Calu3 (cell line): ENCODE results near the gene SPRED1. TPM values are rescaled to one million over a fixed set of nuclear protein-coding genes. Genes with fewer than 3 reads are reported as not detected.

Source experiments
- BruUV-seq: library from RNA; stranded (reverse); fragments of 400-500 nt; replicated peaks from 2 replicates; lab custom pipeline; 2021; lab: Mats Ljungman, UMichigan
- CTCF ChIA-PET: fragments of 300-600 bp; sonication (Branson Sonifier 250); formaldehyde crosslinking; loops from one replicate; lab custom pipeline; 2022; ENCODE audit warnings: antibody characterized with exemption; lab: Charles Lee
- DNase-seq: peaks from one replicate; pipeline ENCODE4 v3.0.0; 2022
- H3K27ac Mint-ChIP-seq: one replicate; pipeline ENCODE4 v1.8.0; 2022; ENCODE audit warnings: mixed read lengths; ENCODE audit not compliant: unreplicated experiment
- H3K27me3 Mint-ChIP-seq: one replicate; pipeline ENCODE4 v1.8.0; 2022; ENCODE audit warnings: mixed read lengths; ENCODE audit not compliant: unreplicated experiment
- H3K36me3 Mint-ChIP-seq: one replicate; pipeline ENCODE4 v1.8.0; 2022; ENCODE audit warnings: mild to moderate bottlenecking, moderate library complexity, mixed read lengths; ENCODE audit not compliant: insufficient read depth, unreplicated experiment
- H3K4me1 Mint-ChIP-seq: one replicate; pipeline ENCODE4 v1.8.0; 2022; ENCODE audit warnings: mild to moderate bottlenecking, low read depth, mixed read lengths; ENCODE audit not compliant: unreplicated experiment
- H3K4me3 Mint-ChIP-seq: one replicate; pipeline ENCODE4 v1.8.0; 2022; ENCODE audit warnings: mild to moderate bottlenecking, low read depth, moderate library complexity, mixed read lengths; ENCODE audit not compliant: unreplicated experiment
- H3K9me3 Mint-ChIP-seq: one replicate; pipeline ENCODE4 v1.8.0; 2022; ENCODE audit warnings: low read depth, mixed read lengths; ENCODE audit not compliant: unreplicated experiment
- intact Hi-C: fragments of 100-400 bp; cut with micrococcal nuclease; formaldehyde crosslinking; loops from one replicate; pipeline ENCODE4 v1.10.0; 2022; ENCODE audit not compliant: unreplicated experiment
- total RNA-seq: library from RNA; stranded (reverse); gene quantifications from 2 replicates; pipeline ENCODE4 v1.2.3, GENCODE V29; 2022
- TF ChIP-seq, protein P1 (sequence below): fragments of 200-600 bp; IDR thresholded peaks from one replicate; pipeline ENCODE4 v1.8.0; 2022; ENCODE audit warnings: antibody characterized with exemption; ENCODE audit not compliant: unreplicated experiment

Gene SPRED1
- total RNA-seq, 1 experiment from 2014 or later = 16.1 TPM

DNA sequence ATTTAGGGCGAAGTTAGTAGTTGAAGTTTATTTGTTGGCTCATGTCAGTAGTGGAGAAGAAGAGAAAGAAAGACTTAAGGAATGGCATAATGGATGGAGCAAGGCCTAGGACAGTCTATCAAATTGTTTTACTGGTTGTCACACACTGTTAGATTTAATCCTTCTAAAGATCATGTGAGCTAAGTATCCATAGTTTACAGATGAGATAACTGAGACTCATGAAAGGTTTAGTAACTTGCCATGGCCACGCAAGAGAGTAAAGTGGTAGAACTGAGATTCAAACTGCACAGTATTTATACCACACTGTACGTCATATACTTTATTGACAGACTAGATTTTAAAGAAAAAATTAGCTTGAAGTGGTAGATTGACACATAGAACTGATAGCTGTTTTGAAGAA is 11.4 kb downstream of the SPRED1 start:
- no peak overlapping the region for H3K4me3 Mint-ChIP-seq
- DNase-seq = no peak
- CTCF ChIA-PET = interaction anchor here (0.6 kb wide), 1 partner anchor 22 kb away, joined by 4 read pairs; no protein-coding TSS in a partner anchor
- TF ChIP-seq, protein P1, sequence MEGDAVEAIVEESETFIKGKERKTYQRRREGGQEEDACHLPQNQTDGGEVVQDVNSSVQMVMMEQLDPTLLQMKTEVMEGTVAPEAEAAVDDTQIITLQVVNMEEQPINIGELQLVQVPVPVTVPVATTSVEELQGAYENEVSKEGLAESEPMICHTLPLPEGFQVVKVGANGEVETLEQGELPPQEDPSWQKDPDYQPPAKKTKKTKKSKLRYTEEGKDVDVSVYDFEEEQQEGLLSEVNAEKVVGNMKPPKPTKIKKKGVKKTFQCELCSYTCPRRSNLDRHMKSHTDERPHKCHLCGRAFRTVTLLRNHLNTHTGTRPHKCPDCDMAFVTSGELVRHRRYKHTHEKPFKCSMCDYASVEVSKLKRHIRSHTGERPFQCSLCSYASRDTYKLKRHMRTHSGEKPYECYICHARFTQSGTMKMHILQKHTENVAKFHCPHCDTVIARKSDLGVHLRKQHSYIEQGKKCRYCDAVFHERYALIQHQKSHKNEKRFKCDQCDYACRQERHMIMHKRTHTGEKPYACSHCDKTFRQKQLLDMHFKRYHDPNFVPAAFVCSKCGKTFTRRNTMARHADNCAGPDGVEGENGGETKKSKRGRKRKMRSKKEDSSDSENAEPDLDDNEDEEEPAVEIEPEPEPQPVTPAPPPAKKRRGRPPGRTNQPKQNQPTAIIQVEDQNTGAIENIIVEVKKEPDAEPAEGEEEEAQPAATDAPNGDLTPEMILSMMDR = no peak
- no peaks in the 10 kb centered on the region for H3K9me3 Mint-ChIP-seq
- H3K36me3 Mint-ChIP-seq = no peaks in the 10 kb centered on the region
- H3K27me3 Mint-ChIP-seq = no peaks in the 10 kb centered on the region
- no peaks in the 10 kb centered on the region for H3K4me1 Mint-ChIP-seq
- no TSS peak for BruUV-seq
- no peak overlapping the region for H3K27ac Mint-ChIP-seq
- intact Hi-C loops = no loop called here

DNA sequence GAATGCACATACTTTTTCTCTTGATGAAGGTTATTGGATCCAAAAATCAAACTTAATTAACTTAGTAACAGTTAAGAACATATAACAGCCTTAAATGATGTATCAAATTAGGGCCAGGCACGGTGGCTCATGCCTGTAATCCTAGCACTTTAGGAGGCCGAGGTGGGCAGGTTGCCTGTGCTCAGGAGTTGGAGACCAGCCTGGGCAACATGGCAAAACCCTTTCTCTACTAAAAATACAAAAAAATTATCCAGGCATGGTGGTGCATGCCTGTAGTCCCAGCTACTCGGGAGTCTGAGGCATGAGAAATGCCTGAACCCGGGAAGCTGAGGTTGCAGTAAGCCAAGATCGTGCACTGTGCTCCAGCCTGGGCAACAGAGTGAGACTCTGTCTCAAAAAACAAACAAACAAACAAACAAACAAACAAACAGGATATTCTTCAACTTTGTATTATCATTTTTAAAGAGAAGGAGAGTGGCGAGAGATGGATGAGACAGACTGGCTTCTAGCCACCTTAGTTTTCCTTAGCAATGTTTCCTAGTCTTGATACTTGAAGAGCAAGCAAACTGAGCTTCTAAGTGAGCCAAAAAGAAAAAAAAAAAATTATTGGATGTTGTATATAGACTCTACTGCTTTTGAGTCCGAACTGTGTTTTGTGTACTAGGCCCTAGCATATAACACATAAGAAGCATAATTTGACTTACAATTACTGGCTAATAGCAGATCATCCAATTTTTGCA is 13.8 kb downstream of the SPRED1 start:
- Mint-ChIP-seq H3K36me3 (no peaks in the 10 kb centered on the region), H3K27ac (no peak overlapping the region), H3K27me3 (no peaks in the 10 kb centered on the region), H3K4me3 (no peak overlapping the region), H3K9me3 (no peaks in the 10 kb centered on the region), H3K4me1 (no peaks in the 10 kb centered on the region)
- no peak for DNase-seq
- TF ChIP-seq, protein P1 = no peak
- CTCF ChIA-PET = interaction anchor here (0.8 kb wide), 1 partner anchor 29 kb away, joined by 3 read pairs; no protein-coding TSS in a partner anchor
- intact Hi-C loops = no loop called here
- BruUV-seq = no TSS peak

DNA sequence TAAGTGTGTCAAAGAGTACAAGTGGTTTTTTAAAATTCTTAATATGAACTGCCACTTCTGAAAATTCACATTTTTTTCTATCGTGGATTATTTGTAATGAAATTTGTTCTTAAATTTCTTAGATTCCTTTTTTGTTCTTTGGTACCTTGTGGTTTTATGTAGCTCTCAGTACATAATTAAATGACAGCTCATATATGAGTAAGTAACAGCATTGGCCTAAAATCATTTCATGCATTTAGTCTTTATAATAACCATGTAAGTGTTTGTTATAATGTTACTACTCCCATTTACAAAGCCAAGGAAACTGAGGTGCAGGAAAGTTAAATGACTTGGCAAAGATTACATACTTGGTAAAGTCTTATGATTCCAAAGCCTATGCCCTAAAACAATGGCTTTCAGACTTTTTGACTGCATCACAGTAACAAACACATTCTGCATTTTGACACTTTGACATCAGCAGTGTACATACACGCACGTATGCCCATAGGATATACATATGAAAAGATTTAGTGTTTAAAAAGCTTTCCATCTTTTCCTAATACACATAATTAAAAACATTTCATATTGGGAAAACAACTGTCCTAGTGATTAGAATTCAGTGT is 14.9 kb downstream of the SPRED1 start:
- Mint-ChIP-seq H3K4me3 (no peak overlapping the region), H3K27ac (no peak overlapping the region), H3K9me3 (no peaks in the 10 kb centered on the region), H3K27me3 (no peaks in the 10 kb centered on the region), H3K4me1 (no peaks in the 10 kb centered on the region), H3K36me3 (no peaks in the 10 kb centered on the region)
- DNase-seq = no peak
- CTCF ChIA-PET = interaction anchor here (0.6 to 0.8 kb wide), 2 partner anchors 16 to 28 kb away, joined by 3 read pairs; no protein-coding TSS in a partner anchor
- BruUV-seq = no TSS peak
- TF ChIP-seq, protein P1 = no peak
- intact Hi-C loops = no loop called here

DNA sequence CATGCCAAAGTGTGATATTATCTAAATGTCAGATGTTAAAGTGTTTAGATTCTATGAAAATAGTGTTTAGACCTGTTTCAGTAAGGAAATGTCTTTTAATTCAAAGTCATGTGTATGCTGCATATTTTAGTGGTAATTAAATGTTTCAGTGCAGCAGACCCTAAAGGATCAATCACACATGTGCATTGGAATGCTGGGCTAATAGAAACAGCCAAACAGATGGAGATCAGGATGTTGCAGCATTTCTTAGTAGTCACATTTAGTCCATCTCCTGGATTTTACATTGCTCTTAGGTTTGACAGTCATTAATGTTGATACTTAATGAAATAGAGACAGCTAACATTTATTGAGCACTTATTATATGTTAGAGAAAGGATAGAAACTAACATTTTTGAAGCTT is 18.5 kb downstream of the SPRED1 start:
- CTCF ChIA-PET = no interaction called here
- peaks cover 5% of the 10 kb centered on the region for H3K4me1 Mint-ChIP-seq

More for the DNA sequence above, 18.5 kb downstream of the SPRED1 start:
- H3K36me3 Mint-ChIP-seq = no peaks in the 10 kb centered on the region
- no peak overlapping the region for H3K4me3 Mint-ChIP-seq
- H3K27me3 Mint-ChIP-seq = no peaks in the 10 kb centered on the region
- no peak for DNase-seq
- H3K27ac Mint-ChIP-seq = no peak overlapping the region
- no peaks in the 10 kb centered on the region for H3K9me3 Mint-ChIP-seq
- no TSS peak for BruUV-seq
- intact Hi-C loops = loop anchor here (5.0 kb wide), 1 partner anchor 199 kb away; no protein-coding TSS in a partner anchor
- TF ChIP-seq, protein P1 = no peak
